Neuronal stem cell (in vitro differentiated cells): ENCODE data around the gene RGL1.

Source experiments
- DNase-seq: peaks from one replicate; pipeline ENCODE4 v3.0.0-alpha.2; 2013; ENCODE audit warnings: low spot score
- H2AFZ ChIP-seq: one replicate; pipeline ENCODE4 v1.6.1; 2013; ENCODE audit warnings: mild to moderate bottlenecking, low read length, inconsistent platforms
- H2AK5ac ChIP-seq: 2 replicates; pipeline ENCODE4 v1.6.1; 2013; ENCODE audit warnings: low read depth, mild to moderate bottlenecking, inconsistent platforms, low read length, moderate library complexity, mixed read lengths
- H2BK120ac ChIP-seq: 2 replicates; pipeline ENCODE4 v1.6.1; 2013; ENCODE audit warnings: low read depth, mild to moderate bottlenecking, inconsistent platforms, low read length, moderate library complexity, mixed read lengths
- H2BK12ac ChIP-seq: one replicate; pipeline ENCODE4 v1.6.1; 2013; ENCODE audit warnings: low read length, inconsistent platforms
- H2BK15ac ChIP-seq: 2 replicates; pipeline ENCODE4 v1.6.1; 2013; ENCODE audit warnings: mild to moderate bottlenecking, low read length, inconsistent platforms, mixed read lengths
- H2BK5ac ChIP-seq: one replicate; pipeline ENCODE4 v1.6.1; 2013; ENCODE audit warnings: inconsistent platforms, mild to moderate bottlenecking, low read length, moderate library complexity
- H3K14ac ChIP-seq: one replicate; pipeline ENCODE4 v1.6.1; 2013; ENCODE audit warnings: low read length, inconsistent platforms
- H3K18ac ChIP-seq: 2 replicates; pipeline ENCODE4 v1.6.1; 2013; ENCODE audit warnings: low read length, inconsistent platforms
- H3K23ac ChIP-seq: 2 replicates; pipeline ENCODE4 v1.6.1; 2013; ENCODE audit warnings: low read depth, mild to moderate bottlenecking, mixed read lengths, low read length, inconsistent platforms; ENCODE audit not compliant: poor library complexity
- H3K27ac ChIP-seq: replicated peaks from 3 replicates; pipeline ENCODE4 v1.5.1; 2013; ENCODE audit warnings: low read length, inconsistent platforms
- H3K27me3 ChIP-seq, 3 experiments: 2 replicates each; pipeline ENCODE4 v1.6.1; 2013; ENCODE audit warnings: low read length in 3 of 3, mild to moderate bottlenecking in 2 of 3, inconsistent platforms in 1 of 3, low read depth in 1 of 3, mixed read lengths in 1 of 3, moderate library complexity in 1 of 3; ENCODE audit not compliant: control insufficient read depth in 3 of 3, insufficient read depth in 3 of 3
- H3K36me3 ChIP-seq, 2 donors: replicated peaks in 1 of 2; 2 replicates each; pipeline ENCODE4 v1.6.1; 2013; ENCODE audit warnings: low read length in 2 of 2; ENCODE audit not compliant: control insufficient read depth in 2 of 2, insufficient read depth in 2 of 2
- H3K4ac ChIP-seq: 2 replicates; pipeline ENCODE4 v1.6.1; 2013; ENCODE audit warnings: inconsistent platforms, mild to moderate bottlenecking, low read length, moderate library complexity
- H3K4me1 ChIP-seq, 2 donors: 1 replicate in 1 of 2; 2 replicates in 1 of 2; pipeline ENCODE4 v1.6.1; 2013; ENCODE audit warnings: low read length in 2 of 2, low read depth in 1 of 2; ENCODE audit not compliant: control insufficient read depth in 2 of 2, insufficient read depth in 1 of 2
- H3K4me2 ChIP-seq: one replicate; pipeline ENCODE4 v1.6.1; 2013; ENCODE audit warnings: mild to moderate bottlenecking, low read length, inconsistent platforms; ENCODE audit not compliant: insufficient read depth, poor library complexity, severe bottlenecking
- H3K4me3 ChIP-seq, 2 donors: 2 replicates each; pipeline ENCODE4 v1.5.1; 2013; ENCODE audit warnings: low read length in 2 of 2, mild to moderate bottlenecking in 2 of 2, inconsistent platforms in 1 of 2, moderate library complexity in 1 of 2
- H3K79me1 ChIP-seq: one replicate; pipeline ENCODE4 v1.6.1; 2013; ENCODE audit warnings: low read depth, mild to moderate bottlenecking, inconsistent platforms, low read length, moderate library complexity
- H3K9ac ChIP-seq: one replicate; pipeline ENCODE4 v1.6.1; 2013; ENCODE audit warnings: mild to moderate bottlenecking, low read depth, low read length, inconsistent platforms; ENCODE audit not compliant: poor library complexity
- H3K9me3 ChIP-seq, 2 donors: replicated peaks in 1 of 2; 2 replicates each; pipeline versions ENCODE3 to v1.6.1; 2013; ENCODE audit warnings: low read length in 2 of 2, mild to moderate bottlenecking in 2 of 2, inconsistent platforms in 1 of 2, low read depth in 1 of 2, mixed read lengths in 1 of 2, moderate library complexity in 1 of 2; ENCODE audit not compliant: control insufficient read depth in 2 of 2, insufficient read depth in 1 of 2
- H4K8ac ChIP-seq: one replicate; pipeline ENCODE4 v1.6.1; 2013; ENCODE audit warnings: low read depth, mild to moderate bottlenecking, inconsistent platforms, low read length, moderate library complexity
- H4K91ac ChIP-seq: one replicate; pipeline ENCODE4 v1.6.1; 2013; ENCODE audit warnings: low read length, low read depth, mild to moderate bottlenecking, inconsistent platforms; ENCODE audit not compliant: poor library complexity
- WGBS, 2 donors: extraction: QIAGEN DNeasy Blood & Tissue Kit; methylation state at CpG; one replicate each; pipeline ENCODE4 v1.1.7; 2013; ENCODE audit warnings: missing lambda C conversion rate in 2 of 2, mixed read lengths in 1 of 2; ENCODE audit not compliant: insufficient read length in 2 of 2, insufficient replicate concordance in 1 of 2; ENCODE audit errors: extremely low coverage in 2 of 2; 5-methylcytosine and 5-hydroxymethylcytosine counted together

The RGL1 gene

GRCh38 chr1:183830389-183830788, 25.5 kb downstream of the RGL1 start:
- Histone ChIP-seq H2BK15ac (no peak overlapping the region), H3K36me3 (no peaks in the 10 kb centered on the region), H4K8ac (no peak overlapping the region), H3K4me2 (no peak overlapping the region), H2BK12ac (no peak overlapping the region), H2AK5ac (no peak overlapping the region), H3K4me1 (peaks cover 0 to 3% of the 10 kb centered on the region in 2 donors), H2BK5ac (no peak overlapping the region), H3K27ac (no peak overlapping the region), H3K14ac (no peak overlapping the region), H3K79me1 (no peaks in the 10 kb centered on the region), H3K18ac (no peak overlapping the region), H3K23ac (no peak overlapping the region), H3K4me3 (no peak overlapping the region), H2BK120ac (no peak overlapping the region), H4K91ac (no peak overlapping the region), H3K9ac (no peak overlapping the region), H3K27me3 (no peaks in the 10 kb centered on the region), H2AFZ (no peak overlapping the region), H3K4ac (no peak overlapping the region), H3K9me3 (peaks cover 0 to 4% of the 10 kb centered on the region in 2 donors)
- no peak for DNase-seq
- WGBS, 2 donors: no CpG with 5 or more reads among the region's 1 CpG

- H3K79me1 ChIP-seq: no peaks in the 10 kb centered on the region
- no peak overlapping the region for H4K91ac ChIP-seq
- no peak for DNase-seq
- no peak overlapping the region for H3K23ac ChIP-seq
- H3K27me3 ChIP-seq: no peaks in the 10 kb centered on the region
- no peak overlapping the region for H2BK120ac ChIP-seq
- H3K4me2 ChIP-seq: no peak overlapping the region
- H3K14ac ChIP-seq: no peak overlapping the region
- H2AFZ ChIP-seq: no peak overlapping the region
- no peak overlapping the region for H2BK5ac ChIP-seq
- H4K8ac ChIP-seq: no peak overlapping the region
- no peak overlapping the region for H3K4ac ChIP-seq
- H3K18ac ChIP-seq: no peak overlapping the region
- no peak overlapping the region for H2BK12ac ChIP-seq
- H3K36me3 ChIP-seq: no peaks in the 10 kb centered on the region
- H2AK5ac ChIP-seq: no peak overlapping the region
- H2BK15ac ChIP-seq: no peak overlapping the region
- H3K27ac ChIP-seq: no peak overlapping the region
- peaks cover 0 to 3% of the 10 kb centered on the region in 2 donors for H3K4me1 ChIP-seq
- H3K9me3 ChIP-seq: peaks cover 0 to 2% of the 10 kb centered on the region in 2 donors
- H3K4me3 ChIP-seq: no peak overlapping the region
- H3K9ac ChIP-seq: no peak overlapping the region
Measured at GRCh38 chr1:183831311-183831710, 26.4 kb downstream of the RGL1 start.

- Histone ChIP-seq H2BK120ac (no peak overlapping the region), H2AK5ac (no peak overlapping the region), H3K79me1 (no peaks in the 10 kb centered on the region), H3K14ac (no peak overlapping the region), H3K18ac (no peak overlapping the region), H3K23ac (no peak overlapping the region), H2BK12ac (no peak overlapping the region), H3K9ac (no peak overlapping the region), H3K4me2 (no peak overlapping the region), H2BK15ac (no peak overlapping the region), H3K4me1 (peaks cover 7 to 10% of the 10 kb centered on the region in 2 donors), H4K8ac (no peak overlapping the region), H3K9me3 (no peaks in the 10 kb centered on the region), H2AFZ (no peak overlapping the region), H3K36me3 (no peaks in the 10 kb centered on the region), H2BK5ac (no peak overlapping the region), H3K4me3 (no peak overlapping the region), H3K27me3 (no peaks in the 10 kb centered on the region), H4K91ac (no peak overlapping the region), H3K27ac (no peak overlapping the region), H3K4ac (no peak overlapping the region)
- no peak for DNase-seq
Measured at GRCh38 chr1:183832459-183832858, 27.5 kb downstream of the RGL1 start.

- no peaks in the 10 kb centered on the region for H3K36me3 ChIP-seq
- no peaks in the 10 kb centered on the region for H3K9me3 ChIP-seq
- no peaks in the 10 kb centered on the region for H3K79me1 ChIP-seq
- H3K4me1 ChIP-seq: peaks cover 10 to 12% of the 10 kb centered on the region in 2 donors
- no peak overlapping the region for H3K23ac ChIP-seq
- H4K8ac ChIP-seq: no peak overlapping the region
- H2BK12ac ChIP-seq: no peak overlapping the region
- H2AFZ ChIP-seq: no peak overlapping the region
- H3K4me2 ChIP-seq: no peak overlapping the region
- H2BK5ac ChIP-seq: no peak overlapping the region
- WGBS, 2 donors: no CpG with 5 or more reads among the region's 3 CpGs
- H3K27ac ChIP-seq: no peak overlapping the region
- H4K91ac ChIP-seq: no peak overlapping the region
- H3K18ac ChIP-seq: no peak overlapping the region
- no peak overlapping the region for H2BK15ac ChIP-seq
- H3K9ac ChIP-seq: no peak overlapping the region
- no peak overlapping the region for H2BK120ac ChIP-seq
- H2AK5ac ChIP-seq: no peak overlapping the region
- no peak overlapping the region for H3K4ac ChIP-seq
- H3K14ac ChIP-seq: no peak overlapping the region
- no peaks in the 10 kb centered on the region for H3K27me3 ChIP-seq
- DNase-seq: no peak
- no peak overlapping the region for H3K4me3 ChIP-seq
Measured at GRCh38 chr1:183834568-183834967, 29.6 kb downstream of the RGL1 start.
